Liver (tissue), 9 donors: ENCODE data around the gene ENC1. TPM values are rescaled to one million over a fixed set of nuclear protein-coding genes. Genes with fewer than 3 reads are reported as not detected.

Experiments used
- DNase-seq: peaks from one replicate; pipeline ENCODE4 v3.0.0-alpha.2; 2017; ENCODE audit warnings: low spot score
- H3K27ac ChIP-seq, 2 donors: one replicate each; pipeline ENCODE4 v1.7.0; 2013; ENCODE audit warnings: inconsistent platforms in 2 of 2, low read length in 2 of 2, control low read depth in 1 of 2, low read depth in 1 of 2, mild to moderate bottlenecking in 1 of 2
- H3K27me3 ChIP-seq, 4 donors: one replicate each; pipeline versions ENCODE4 v1.6.1 to v1.7.0; 2013; ENCODE audit warnings: low read length in 3 of 4, inconsistent platforms in 1 of 4, mild to moderate bottlenecking in 1 of 4, moderate library complexity in 1 of 4; ENCODE audit not compliant: control insufficient read depth in 4 of 4, insufficient read depth in 4 of 4
- H3K36me3 ChIP-seq, 4 donors: one replicate each; pipeline versions ENCODE4 v1.6.1 to v1.7.0; 2013; ENCODE audit warnings: low read length in 3 of 4, mild to moderate bottlenecking in 3 of 4, low read depth in 1 of 4, moderate library complexity in 1 of 4; ENCODE audit not compliant: control insufficient read depth in 4 of 4, insufficient read depth in 3 of 4
- H3K4me1 ChIP-seq, 4 donors: one replicate each; pipeline versions ENCODE4 v1.6.1 to v1.7.0; 2013; ENCODE audit warnings: low read length in 3 of 4, mild to moderate bottlenecking in 3 of 4, moderate library complexity in 1 of 4; ENCODE audit not compliant: control insufficient read depth in 4 of 4, insufficient read depth in 4 of 4
- H3K4me3 ChIP-seq, 3 donors: one replicate each; pipeline versions ENCODE4 v1.6.1 to v1.7.0; 2013; ENCODE audit warnings: low read length in 3 of 3, control low read depth in 1 of 3, low read depth in 1 of 3, mild to moderate bottlenecking in 1 of 3
- H3K9ac ChIP-seq, 2 donors: one replicate each; pipeline ENCODE4 v1.7.0; 2013; ENCODE audit warnings: low read length in 2 of 2, mild to moderate bottlenecking in 2 of 2, moderate library complexity in 2 of 2, control low read depth in 1 of 2, low read depth in 1 of 2
- H3K9me3 ChIP-seq, 4 donors: one replicate each; pipeline versions ENCODE4 v1.6.1 to v1.7.0; 2013; ENCODE audit warnings: low read length in 3 of 4; ENCODE audit not compliant: control insufficient read depth in 4 of 4
- GABPA ChIP-seq, 2 donors: IDR thresholded peaks in 1 of 2; conservative IDR thresholded peaks in 1 of 2; 2 replicates each; pipeline ENCODE4 v1.6.1; 2016; ENCODE audit warnings: antibody characterized with exemption in 2 of 2, mild to moderate bottlenecking in 1 of 2, moderate library complexity in 1 of 2
- HNF4A ChIP-seq, 2 donors: conservative IDR thresholded peaks; 2 replicates each; pipeline ENCODE4 v1.6.1; 2016; ENCODE audit warnings: antibody characterized with exemption in 2 of 2, mild to moderate bottlenecking in 2 of 2
- HNF4G ChIP-seq: IDR thresholded peaks from 2 replicates; pipeline ENCODE4 v1.6.1; 2016; ENCODE audit warnings: antibody characterized with exemption
- JUND ChIP-seq, 2 donors: IDR thresholded peaks; 2 replicates each; pipeline ENCODE4 v1.6.1; 2016; ENCODE audit warnings: antibody characterized with exemption in 2 of 2
- RAD21 ChIP-seq, 2 donors: IDR thresholded peaks; 2 replicates each; pipeline ENCODE4 v1.6.1; 2016; ENCODE audit warnings: antibody characterized with exemption in 2 of 2, mild to moderate bottlenecking in 2 of 2
- RXRA ChIP-seq, 2 donors: IDR thresholded peaks; 2 replicates each; pipeline ENCODE4 v1.6.1; 2017 to 2018; ENCODE audit warnings: antibody characterized with exemption in 2 of 2, mild to moderate bottlenecking in 1 of 2
- TAF1 ChIP-seq: conservative IDR thresholded peaks from 2 replicates; pipeline ENCODE4 v1.6.1; 2016; ENCODE audit warnings: antibody characterized with exemption, mild to moderate bottlenecking
- YY1 ChIP-seq: IDR thresholded peaks from 2 replicates; pipeline ENCODE4 v1.6.1; 2016; ENCODE audit warnings: antibody characterized with exemption, mild to moderate bottlenecking
- WGBS: extraction: QIAGEN DNeasy Blood & Tissue Kit; methylation state at CpG from one replicate; pipeline ENCODE4 v1.1.7; 2013; 5-methylcytosine and 5-hydroxymethylcytosine counted together
- polyA plus RNA-seq, 2 donors: library from polyadenylated mRNA; stranded (reverse) in 1 of 2; unstranded in 1 of 2; fragments of 200-250 nt in 1 of 2; fragments of >200 nt in 1 of 2; fragmentation: Nextera tagmentation in 1 of 2; extraction: Ambion mirVana in 1 of 2; gene quantifications; one replicate each; pipeline versions ENCODE4 v1.2.1 to v1.2.3, GENCODE V29; 2013 to 2015
- total RNA-seq, 2 donors: library from RNA; depleted of rRNA; stranded (reverse); fragments of >200 nt; gene quantifications; one replicate each; pipeline ENCODE4 v1.2.3, GENCODE V29; 2014
- TF ChIP-seq, protein P1 (sequence below): IDR thresholded peaks from 2 replicates; pipeline ENCODE4 v1.6.1; 2016; ENCODE audit warnings: antibody characterized with exemption
- TF ChIP-seq, protein P2 (sequence below): IDR thresholded peaks from 2 replicates; pipeline ENCODE4 v1.6.1; 2016; ENCODE audit warnings: antibody characterized with exemption
- TF ChIP-seq, protein P3 (sequence below): IDR thresholded peaks from 2 replicates; pipeline ENCODE4 v1.6.1; 2016; ENCODE audit warnings: antibody characterized with exemption
- TF ChIP-seq, protein P4 (sequence below): fragments of 150-350 bp; IDR thresholded peaks from 2 replicates; pipeline ENCODE4 v1.5.1; 2017; ENCODE audit warnings: improper control_type of control experiment, low read depth, low read length; ENCODE audit not compliant: missing input control
- TF ChIP-seq, protein P5 (sequence below): IDR thresholded peaks from 2 replicates; pipeline ENCODE4 v1.6.1; 2016; ENCODE audit warnings: antibody characterized with exemption, mild to moderate bottlenecking
- donor health status: healthy.
- donor health status: healthy.
- donor health status: healthy.
- donor health status: healthy.
- donor health status: healthy.

ENC1 gene
- total and polyA plus RNA-seq, 4 donors: 5.7 to 34.4 (median 13.8) TPM

DNA sequence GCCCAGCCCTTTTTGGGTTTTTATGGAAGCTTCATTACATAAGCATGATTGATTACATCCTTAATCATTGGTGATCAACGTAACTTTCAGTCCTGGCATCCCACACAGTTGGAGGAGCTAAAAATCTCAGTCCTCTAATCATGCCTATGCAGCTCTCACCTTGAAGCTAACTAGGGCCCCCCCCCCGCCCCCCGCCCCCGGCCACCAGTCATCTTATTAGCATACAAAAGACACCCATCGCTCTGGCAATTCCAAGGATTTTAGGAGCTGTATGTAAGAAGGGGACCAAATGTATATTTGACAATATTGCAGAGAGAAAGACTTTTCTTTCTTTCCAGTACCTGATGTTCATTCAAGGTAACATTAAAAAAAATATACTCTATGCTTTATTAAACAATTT is 19.0 kb downstream of the ENC1 start:
- no peak overlapping the region for H3K9ac ChIP-seq
- H3K4me1 ChIP-seq: peaks cover 0 to 6% (median 2%) of the 10 kb centered on the region in 4 donors
- no peak overlapping the region for H3K4me3 ChIP-seq
- no peak for DNase-seq
- no peaks in the 10 kb centered on the region for H3K36me3 ChIP-seq
- H3K9me3 ChIP-seq: no peaks in the 10 kb centered on the region
- 74% methylated on average over 5 of the region's 5 CpGs for WGBS
- no peak overlapping the region for H3K27ac ChIP-seq
- H3K27me3 ChIP-seq: no peaks in the 10 kb centered on the region
- no peak for TF ChIP-seq HNF4G
- TF ChIP-seq RAD21 (IDR thresholded peaks at IDR 0.05): no peak
- TF ChIP-seq YY1: no peak
- TF ChIP-seq, protein P1, sequence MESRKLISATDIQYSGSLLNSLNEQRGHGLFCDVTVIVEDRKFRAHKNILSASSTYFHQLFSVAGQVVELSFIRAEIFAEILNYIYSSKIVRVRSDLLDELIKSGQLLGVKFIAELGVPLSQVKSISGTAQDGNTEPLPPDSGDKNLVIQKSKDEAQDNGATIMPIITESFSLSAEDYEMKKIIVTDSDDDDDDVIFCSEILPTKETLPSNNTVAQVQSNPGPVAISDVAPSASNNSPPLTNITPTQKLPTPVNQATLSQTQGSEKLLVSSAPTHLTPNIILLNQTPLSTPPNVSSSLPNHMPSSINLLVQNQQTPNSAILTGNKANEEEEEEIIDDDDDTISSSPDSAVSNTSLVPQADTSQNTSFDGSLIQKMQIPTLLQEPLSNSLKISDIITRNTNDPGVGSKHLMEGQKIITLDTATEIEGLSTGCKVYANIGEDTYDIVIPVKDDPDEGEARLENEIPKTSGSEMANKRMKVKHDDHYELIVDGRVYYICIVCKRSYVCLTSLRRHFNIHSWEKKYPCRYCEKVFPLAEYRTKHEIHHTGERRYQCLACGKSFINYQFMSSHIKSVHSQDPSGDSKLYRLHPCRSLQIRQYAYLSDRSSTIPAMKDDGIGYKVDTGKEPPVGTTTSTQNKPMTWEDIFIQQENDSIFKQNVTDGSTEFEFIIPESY: no peak
- TF ChIP-seq JUND (IDR thresholded peaks at IDR 0.05): no peak
- no peak for TF ChIP-seq RXRA (IDR thresholded peaks at IDR 0.05)
- TF ChIP-seq, protein P2, sequence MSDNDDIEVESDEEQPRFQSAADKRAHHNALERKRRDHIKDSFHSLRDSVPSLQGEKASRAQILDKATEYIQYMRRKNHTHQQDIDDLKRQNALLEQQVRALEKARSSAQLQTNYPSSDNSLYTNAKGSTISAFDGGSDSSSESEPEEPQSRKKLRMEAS: no peak
- TF ChIP-seq, protein P3, sequence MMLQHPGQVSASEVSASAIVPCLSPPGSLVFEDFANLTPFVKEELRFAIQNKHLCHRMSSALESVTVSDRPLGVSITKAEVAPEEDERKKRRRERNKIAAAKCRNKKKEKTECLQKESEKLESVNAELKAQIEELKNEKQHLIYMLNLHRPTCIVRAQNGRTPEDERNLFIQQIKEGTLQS: no peak
- no peak for TF ChIP-seq HNF4A (conservative IDR thresholded peaks at IDR 0.05)
- TF ChIP-seq, protein P4, sequence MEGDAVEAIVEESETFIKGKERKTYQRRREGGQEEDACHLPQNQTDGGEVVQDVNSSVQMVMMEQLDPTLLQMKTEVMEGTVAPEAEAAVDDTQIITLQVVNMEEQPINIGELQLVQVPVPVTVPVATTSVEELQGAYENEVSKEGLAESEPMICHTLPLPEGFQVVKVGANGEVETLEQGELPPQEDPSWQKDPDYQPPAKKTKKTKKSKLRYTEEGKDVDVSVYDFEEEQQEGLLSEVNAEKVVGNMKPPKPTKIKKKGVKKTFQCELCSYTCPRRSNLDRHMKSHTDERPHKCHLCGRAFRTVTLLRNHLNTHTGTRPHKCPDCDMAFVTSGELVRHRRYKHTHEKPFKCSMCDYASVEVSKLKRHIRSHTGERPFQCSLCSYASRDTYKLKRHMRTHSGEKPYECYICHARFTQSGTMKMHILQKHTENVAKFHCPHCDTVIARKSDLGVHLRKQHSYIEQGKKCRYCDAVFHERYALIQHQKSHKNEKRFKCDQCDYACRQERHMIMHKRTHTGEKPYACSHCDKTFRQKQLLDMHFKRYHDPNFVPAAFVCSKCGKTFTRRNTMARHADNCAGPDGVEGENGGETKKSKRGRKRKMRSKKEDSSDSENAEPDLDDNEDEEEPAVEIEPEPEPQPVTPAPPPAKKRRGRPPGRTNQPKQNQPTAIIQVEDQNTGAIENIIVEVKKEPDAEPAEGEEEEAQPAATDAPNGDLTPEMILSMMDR: no peak

DNA sequence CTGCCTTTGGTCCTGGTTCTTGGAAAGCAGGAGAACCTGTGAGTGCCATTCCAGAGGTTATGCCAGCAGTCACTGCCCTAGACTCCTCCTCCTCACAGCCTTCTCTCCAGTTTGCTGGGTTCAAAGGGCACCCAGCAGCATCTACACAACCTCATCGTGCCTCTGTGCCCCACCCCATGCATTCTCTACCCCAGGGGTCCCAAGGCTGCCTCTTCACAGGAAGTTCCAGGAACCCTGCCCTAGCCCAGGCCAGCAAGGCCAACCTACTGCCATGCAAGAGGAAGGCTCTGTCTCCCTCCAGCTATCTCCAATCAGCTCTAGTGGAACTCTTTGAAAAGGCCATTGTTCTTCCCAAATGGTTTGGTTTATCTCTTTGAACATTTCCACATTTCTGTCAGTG is 21.2 kb downstream of the ENC1 start:
- no peaks in the 10 kb centered on the region for H3K36me3 ChIP-seq
- no peak overlapping the region for H3K4me3 ChIP-seq
- WGBS: 21% methylated on average over 1 of the region's 1 CpG
- no peak overlapping the region for H3K9ac ChIP-seq
- no peaks in the 10 kb centered on the region for H3K9me3 ChIP-seq
- TF ChIP-seq, protein P5, sequence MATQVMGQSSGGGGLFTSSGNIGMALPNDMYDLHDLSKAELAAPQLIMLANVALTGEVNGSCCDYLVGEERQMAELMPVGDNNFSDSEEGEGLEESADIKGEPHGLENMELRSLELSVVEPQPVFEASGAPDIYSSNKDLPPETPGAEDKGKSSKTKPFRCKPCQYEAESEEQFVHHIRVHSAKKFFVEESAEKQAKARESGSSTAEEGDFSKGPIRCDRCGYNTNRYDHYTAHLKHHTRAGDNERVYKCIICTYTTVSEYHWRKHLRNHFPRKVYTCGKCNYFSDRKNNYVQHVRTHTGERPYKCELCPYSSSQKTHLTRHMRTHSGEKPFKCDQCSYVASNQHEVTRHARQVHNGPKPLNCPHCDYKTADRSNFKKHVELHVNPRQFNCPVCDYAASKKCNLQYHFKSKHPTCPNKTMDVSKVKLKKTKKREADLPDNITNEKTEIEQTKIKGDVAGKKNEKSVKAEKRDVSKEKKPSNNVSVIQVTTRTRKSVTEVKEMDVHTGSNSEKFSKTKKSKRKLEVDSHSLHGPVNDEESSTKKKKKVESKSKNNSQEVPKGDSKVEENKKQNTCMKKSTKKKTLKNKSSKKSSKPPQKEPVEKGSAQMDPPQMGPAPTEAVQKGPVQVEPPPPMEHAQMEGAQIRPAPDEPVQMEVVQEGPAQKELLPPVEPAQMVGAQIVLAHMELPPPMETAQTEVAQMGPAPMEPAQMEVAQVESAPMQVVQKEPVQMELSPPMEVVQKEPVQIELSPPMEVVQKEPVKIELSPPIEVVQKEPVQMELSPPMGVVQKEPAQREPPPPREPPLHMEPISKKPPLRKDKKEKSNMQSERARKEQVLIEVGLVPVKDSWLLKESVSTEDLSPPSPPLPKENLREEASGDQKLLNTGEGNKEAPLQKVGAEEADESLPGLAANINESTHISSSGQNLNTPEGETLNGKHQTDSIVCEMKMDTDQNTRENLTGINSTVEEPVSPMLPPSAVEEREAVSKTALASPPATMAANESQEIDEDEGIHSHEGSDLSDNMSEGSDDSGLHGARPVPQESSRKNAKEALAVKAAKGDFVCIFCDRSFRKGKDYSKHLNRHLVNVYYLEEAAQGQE: no peak
- no peak for TF ChIP-seq GABPA (IDR thresholded peaks at IDR 0.05 in 1 of 2, conservative IDR thresholded peaks at IDR 0.05 in 1 of 2)
- TF ChIP-seq, protein P1: no peak
- TF ChIP-seq TAF1: no peak
- H3K27me3 ChIP-seq: no peaks in the 10 kb centered on the region
- H3K4me1 ChIP-seq: peaks cover 0 to 6% (median 2%) of the 10 kb centered on the region in 4 donors
- DNase-seq: no peak
- no peak overlapping the region for H3K27ac ChIP-seq
